Suppressor macrophage (primary cell): ENCODE results near the gene ANXA2R.
"Not testable (repeated sequence)": the region's sequence is repeated elsewhere in the genome, so short reads cannot be mapped to it uniquely, and the experiment has no call there.

Experiments
- DNase-seq, 4 experiments: peaks; one replicate each; pipeline ENCODE4 v3.0.0-alpha.2; 2020 to 2022
- total RNA-seq, 17 experiments: gene quantifications; one replicate each; lab custom pipeline; 2026; ENCODE audit warnings: mixed read lengths in 6 of 17, inconsistent platforms in 3 of 17; lab: John Stamatoyannopoulos, UW

Gene ANXA2R, protein sequence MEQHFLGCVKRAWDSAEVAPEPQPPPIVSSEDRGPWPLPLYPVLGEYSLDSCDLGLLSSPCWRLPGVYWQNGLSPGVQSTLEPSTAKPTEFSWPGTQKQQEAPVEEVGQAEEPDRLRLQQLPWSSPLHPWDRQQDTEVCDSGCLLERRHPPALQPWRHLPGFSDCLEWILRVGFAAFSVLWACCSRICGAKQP
- 0.32 to 3.1 (median 1.3) reads per million in 17 experiments for total RNA-seq

GRCh38 chr5:43040287-43041098, at the start of gene ANXA2R:
Gene ANXA2R, minus strand, starts transcription at chr5:43040319. Its CDS starts 273 bp downstream, at chr5:43040046.
- peak; percentile 95 to 97 (median 96) for DNase-seq

- not testable (repeated sequence) for DNase-seq
Observed at GRCh38 chr5:43086118-43086908, 46.2 kb upstream of the ANXA2R start.

DNA sequence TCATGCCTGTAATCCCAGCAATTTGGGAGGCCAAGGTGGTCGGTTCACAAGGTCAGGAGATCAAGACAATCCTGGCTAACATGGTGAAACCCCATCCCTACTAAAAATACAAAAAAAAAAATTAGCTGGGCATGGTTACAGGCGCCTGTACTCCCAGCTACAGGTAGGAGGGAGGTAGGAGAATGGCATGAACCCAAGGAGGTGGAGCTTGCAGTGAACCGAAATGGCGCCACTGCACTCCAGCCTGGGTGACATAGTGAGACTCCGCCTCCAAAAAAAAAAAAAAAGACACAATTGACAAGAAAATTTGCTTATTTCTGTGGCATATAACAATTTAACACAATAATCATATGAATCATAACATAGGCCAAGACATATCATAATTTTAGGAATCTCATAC, 45.3 kb upstream of the ANXA2R start:
- no peak for DNase-seq

- DNase-seq: not testable (repeated sequence)
Observed at GRCh38 chr5:43084468-43084867, 44.3 kb upstream of the ANXA2R start.

- not testable (repeated sequence) for DNase-seq
Observed at GRCh38 chr5:43081345-43081744, 41.2 kb upstream of the ANXA2R start.

- no peak for DNase-seq
Observed at GRCh38 chr5:43078956-43079355, 38.8 kb upstream of the ANXA2R start.

GRCh38 chr5:43077446-43078191, 37.5 kb upstream of the ANXA2R start:
- DNase-seq: not testable (repeated sequence)

DNA sequence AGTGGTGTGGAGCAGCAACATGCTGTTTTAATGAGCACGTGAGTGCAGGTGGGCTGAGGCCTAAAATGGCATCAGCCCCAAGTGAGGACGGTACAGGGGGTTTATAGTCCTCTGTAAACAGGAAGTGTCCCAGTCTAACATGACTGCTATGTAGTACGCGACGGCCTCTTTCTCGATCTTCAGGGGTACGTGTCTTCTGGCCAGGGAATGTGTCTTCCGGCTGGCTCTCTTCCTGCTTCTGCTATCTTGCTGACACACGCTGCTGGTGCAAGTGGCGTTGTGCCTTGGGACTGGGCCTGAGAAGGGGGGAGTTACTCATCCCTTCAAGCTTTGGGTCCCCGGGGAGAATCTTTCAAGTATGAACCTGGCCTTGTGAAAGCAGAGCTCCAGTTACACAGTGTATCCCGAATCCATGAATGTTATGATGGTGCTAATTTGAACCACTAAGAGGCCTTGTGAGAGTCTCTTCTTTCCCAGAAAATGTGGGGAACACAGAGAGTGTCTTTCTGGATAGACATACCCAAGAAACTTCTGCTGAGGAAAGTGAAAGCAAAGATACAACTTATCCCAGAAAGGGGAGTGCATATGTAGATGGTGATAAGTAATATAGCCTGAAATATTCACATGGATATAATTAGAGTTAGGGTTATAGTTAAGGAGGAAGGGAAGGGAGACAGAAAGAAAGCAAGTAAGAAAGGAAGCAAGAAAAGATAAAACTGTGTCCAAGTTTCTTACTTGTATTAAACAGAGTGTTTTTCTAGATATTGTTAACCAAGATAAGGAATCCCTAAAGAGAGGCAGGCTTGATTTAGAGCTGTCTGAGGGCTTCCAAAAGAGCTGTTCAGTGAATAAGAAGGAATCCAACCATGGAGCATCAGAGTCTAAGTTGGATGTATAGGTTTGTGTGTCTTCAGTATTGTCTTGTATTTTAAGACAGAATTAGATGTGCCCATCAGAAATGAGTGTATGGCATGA, 35.5 kb upstream of the ANXA2R start:
- no peak for DNase-seq

DNA sequence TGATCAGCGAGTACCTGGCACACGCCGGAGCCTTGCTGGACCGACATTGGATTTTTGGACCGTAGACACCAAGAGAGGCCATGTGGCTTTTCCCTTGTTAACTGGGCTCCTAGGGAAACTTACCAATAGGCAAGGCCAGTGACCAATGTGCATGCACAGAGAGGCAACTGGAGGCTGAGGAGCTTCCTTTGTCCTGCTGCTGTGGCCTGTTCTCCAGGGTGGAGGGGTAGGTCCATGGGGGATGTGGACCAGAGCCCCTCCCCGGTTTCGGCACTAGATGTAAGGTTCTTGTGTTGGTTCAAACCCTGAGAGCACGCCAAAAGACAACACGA, 34.8 kb upstream of the ANXA2R start:
- DNase-seq: no peak

DNA sequence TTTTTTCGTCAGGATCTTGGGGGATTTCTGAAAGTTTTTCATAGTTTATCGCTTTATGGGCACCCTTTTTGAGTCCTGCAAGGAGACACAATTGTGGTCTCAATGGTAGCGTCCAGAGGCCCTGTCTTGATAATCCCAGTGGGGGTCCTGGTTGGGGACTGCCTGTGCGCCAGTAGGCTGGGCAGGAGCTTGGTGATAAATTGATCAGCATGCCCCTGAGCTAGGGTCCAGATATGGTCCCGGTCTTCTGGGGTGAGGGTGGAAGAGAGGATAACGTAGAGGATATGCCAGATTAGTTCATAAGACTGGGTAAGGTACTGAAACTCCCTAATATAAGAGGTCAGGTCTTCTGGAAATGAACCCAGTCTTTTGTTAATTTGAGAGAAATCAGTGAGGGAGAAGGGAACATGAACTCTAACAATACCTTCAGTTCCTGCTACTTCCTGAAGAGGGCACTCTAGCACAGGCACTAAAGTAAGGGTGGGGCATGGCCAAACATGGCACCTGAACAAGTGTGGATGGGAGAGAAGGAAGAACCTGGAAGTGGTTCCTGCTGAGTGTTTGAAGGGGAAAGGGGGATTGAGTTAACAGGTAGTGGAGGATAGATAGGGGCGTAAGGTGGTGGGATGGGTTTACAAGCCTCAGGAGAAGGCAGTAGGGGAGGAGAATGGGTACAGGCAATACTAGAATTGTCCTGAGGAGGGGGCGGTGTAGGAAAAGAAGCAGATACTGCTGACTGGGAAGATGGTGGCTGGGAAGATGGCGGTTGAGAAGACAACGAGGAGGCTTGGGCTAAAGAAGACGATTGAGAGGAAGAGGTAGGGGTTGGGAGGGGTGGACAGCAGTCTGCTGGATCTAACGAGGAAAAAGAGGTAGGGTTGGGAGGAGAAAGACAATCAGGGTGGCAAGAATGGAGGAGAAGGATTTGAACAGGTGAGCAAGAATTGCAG, 33.8 kb upstream of the ANXA2R start:
- DNase-seq: peak; percentile 54 to 63 (median 60)

DNA sequence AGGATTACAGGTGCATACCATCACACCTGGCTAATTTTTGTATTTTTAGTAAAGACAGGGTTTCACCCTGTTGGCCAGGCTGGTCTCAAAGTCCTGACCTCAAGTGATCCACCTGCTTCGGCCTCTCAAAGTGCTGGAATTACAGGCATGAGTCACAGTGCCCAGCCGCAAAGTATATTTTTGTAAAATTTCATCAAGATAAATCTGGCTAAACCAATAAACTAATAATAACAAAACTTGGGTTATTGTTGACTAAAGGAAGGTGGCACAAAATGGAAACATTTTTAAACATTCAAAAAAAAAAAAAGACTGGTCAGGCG, 29.2 kb upstream of the ANXA2R start:
- not testable (repeated sequence) for DNase-seq

- DNase-seq: no peak
Observed at GRCh38 chr5:43068037-43068436, 27.9 kb upstream of the ANXA2R start.

DNA sequence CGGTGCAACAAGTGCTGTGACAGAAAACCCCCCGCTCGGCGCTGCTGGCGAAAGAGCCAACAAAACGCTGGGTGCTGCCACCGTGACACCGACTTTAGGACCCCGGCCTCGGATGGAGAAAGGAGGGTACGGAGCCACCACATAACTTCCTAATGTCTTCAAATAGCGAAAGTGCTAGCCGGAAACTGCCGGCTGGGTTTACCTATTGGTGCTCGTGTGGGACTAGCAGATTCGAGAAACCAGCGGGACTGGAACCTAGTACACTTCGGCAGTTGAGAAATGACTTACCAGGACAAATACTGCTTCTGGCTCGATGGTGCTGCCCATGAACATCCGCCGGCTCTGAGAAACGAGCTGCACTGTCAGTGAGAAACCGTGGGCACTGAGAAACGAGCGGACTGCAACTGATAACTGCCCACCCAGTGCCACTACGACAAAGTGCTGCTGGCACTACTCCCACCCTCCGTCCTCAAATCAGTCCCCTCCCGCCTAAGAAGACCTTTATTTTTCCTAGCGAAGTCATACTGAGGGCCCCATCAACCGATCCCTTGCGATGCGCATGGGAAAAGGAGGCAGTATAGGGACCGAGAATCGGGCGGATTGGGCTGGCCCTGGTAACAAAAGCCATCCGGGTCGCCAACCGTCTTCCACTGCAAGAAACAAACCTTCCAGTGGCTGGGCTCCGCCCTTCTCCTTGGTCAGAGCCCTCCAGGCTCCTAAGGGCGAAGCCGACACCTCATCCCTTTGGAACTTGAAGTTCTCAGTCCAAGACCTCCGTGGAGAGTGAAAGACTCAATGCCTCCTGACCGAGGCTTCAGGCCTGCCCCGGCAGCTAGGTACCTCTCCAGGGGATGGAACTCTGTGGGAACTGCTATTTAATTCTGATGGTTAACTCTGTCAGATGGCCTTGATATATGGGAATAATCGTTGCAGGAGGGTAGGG, 27.0 kb upstream of the ANXA2R start:
- peak; percentile 91 to 94 (median 94) for DNase-seq

DNA sequence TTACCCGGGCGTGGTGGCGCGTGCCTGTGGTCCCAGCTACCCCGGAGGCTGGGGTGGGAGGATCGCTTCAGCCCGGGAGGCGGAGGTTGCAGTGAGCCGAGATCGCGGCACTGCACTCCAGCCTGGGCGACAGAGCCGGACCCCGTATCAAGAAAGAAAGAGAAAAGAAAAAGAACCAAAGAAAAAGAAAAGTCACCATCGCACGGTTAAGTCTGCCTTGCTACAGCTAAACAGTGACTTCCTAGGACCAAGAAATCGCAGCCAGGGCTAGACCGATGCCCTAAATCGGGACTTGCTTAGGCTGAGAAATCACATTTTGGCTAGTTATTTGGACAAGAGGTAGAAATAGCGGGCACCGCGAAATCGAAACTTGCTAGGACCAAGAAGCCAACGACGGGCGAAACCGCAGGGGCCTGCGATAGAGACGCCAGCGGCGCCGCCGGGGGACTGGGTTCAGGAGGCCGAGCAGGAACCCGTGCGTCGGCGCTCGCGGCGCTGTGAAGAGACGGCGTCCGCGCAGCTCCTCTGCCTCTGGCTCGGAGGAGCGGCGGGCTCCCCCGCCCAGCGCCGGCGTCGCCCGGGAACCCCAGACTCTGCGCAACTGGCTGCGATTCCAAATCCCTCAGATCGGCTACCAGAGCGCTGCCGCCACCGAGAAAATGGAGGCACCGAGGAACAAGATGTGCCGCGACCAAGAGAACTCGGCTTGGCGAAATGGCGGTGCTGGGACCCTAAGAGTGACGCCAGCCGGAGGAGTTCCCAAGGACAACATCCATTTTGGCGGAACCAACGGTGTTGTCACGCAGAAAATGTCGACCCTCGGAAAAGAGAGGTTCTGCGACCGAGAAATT, 26.1 kb upstream of the ANXA2R start:
- DNase-seq: peak; percentile 82 to 89 (median 88)

- DNase-seq: peak; percentile 52 to 64 (median 54)
Observed at GRCh38 chr5:43065387-43065947, 25.3 kb upstream of the ANXA2R start.

GRCh38 chr5:43063721-43064171, 23.6 kb upstream of the ANXA2R start:
- DNase-seq: peak; percentile 32 to 50 (median 36)

DNA sequence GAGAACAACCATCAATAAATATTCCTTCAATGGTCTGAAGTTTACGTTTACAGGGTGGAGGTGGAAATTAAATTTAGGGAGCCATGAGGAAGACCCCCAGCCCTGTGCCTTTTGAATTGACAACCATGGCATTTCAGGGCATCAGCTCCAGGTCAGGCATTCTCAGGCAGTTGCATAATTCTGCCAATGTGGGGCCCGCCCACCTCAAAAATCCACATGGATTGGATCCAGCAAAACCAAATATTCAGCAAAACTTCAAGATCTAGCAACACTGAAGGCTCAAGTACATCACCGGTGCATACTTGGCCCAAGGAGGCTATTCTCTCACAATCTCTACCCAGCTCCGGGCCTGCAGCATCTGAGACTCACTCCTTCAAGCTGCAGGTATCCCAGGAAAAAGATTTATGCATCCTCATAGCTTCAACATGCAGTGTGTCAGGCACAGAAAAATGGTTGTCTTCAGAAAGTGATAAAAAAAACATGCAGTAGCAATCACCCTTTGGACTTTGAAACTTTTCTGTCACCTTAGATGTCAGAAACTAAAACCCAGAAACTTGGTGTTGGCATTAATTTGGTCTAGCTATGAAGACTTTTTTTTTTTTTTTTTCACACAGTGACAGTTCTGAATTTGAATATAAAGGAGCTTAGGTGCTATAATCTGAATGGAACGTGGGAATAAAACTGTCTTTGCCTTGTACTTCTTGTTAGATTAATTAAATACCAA, 21.4 kb upstream of the ANXA2R start:
- no peak for DNase-seq
